NCI-H2227 treated with DMSO at 0.1 percent for 48 hours (cell line): Measurements from ENCODE around the gene ZNF385D.

ENCODE experiments used
- DNase-seq: peaks from one replicate; lab custom pipeline; 2025; lab: John Stamatoyannopoulos, UW

The ZNF385D gene

DNA sequence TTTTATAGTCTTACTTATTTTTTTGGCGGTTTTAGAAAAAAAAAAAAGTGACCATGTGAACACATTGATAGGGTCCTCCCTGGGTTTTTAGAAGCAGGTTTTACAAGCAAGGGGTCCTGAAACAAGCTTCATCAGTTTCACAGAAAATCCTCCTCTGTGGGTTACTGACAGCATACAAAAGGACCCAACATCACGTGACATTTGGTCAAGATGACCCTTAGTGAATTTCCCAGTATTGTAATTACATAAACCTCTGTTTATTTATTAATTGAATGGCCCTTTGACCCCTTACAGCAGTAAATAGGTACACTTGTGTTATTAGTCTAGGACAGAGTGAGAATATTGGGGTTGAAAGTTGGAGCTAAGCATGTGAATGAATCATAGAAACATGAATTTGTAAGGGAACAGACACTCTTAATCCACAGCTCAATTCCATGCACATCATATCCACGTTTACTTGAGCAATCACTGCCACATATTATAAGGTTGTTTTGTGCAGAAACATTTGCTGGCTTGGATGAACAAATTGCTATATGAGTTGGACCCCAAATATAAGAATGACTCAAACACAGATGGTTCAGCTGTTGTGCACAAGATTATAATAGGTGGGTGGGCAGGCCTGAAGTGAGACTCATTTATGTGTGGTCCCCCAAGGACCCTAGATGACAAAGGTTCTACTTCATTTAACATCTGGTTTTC, 137.5 kb downstream of the ZNF385D start:
- DNase-seq, result no peak

- DNase-seq, result no peak
Observed at GRCh38 chr3:21601178-21601577, 149.8 kb downstream of the ZNF385D start.

- DNase-seq, result no peak
Observed at GRCh38 chr3:21599890-21600289, 151.1 kb downstream of the ZNF385D start.

GRCh38 chr3:21592828-21593227, 158.2 kb downstream of the ZNF385D start:
- no peak for DNase-seq

DNA sequence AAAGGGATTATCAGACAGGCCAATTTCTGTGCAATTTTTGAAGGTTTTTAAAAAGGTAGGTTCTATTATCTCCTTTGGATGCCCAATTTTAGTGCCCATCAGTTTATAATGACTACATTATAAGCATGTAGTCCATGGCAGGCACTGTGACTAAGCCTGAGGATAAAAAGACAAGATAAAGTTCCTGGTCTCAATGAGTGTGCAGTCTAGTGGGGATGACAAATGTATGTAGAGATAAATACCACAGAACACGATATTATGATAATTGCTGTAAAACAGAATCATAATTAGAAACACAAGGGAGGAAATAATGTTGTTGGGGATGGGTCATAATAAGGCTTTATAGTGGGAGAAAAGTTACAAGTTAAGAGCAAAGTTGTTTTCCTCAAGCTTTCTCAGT, 163.1 kb downstream of the ZNF385D start:
- DNase-seq, result no peak

GRCh38 chr3:21585216-21585740, 165.7 kb downstream of the ZNF385D start:
- no peak for DNase-seq

DNA sequence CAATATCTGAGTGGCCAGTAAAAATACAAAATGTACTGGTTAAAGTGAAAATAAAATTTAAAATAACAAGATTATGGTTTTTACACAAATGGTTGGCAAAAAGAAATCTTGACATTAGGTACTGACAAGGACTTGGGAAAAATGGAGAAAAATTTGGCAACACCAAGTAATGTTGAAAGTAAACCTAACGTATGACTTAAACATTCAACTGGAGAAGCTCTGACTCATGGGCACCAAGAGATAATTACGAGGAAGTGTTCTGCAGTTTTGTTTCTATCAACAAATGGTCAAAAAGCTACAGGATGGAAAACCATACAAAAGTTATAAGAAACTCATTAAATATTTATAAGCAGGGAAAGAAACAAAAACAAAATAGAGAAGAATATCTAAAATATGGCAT, 177.7 kb downstream of the ZNF385D start:
- no peak for DNase-seq

- DNase-seq, result no peak
Observed at GRCh38 chr3:21564531-21564930, 186.5 kb downstream of the ZNF385D start.

GRCh38 chr3:21562243-21562642, 188.8 kb downstream of the ZNF385D start:
- DNase-seq, result no peak

DNA sequence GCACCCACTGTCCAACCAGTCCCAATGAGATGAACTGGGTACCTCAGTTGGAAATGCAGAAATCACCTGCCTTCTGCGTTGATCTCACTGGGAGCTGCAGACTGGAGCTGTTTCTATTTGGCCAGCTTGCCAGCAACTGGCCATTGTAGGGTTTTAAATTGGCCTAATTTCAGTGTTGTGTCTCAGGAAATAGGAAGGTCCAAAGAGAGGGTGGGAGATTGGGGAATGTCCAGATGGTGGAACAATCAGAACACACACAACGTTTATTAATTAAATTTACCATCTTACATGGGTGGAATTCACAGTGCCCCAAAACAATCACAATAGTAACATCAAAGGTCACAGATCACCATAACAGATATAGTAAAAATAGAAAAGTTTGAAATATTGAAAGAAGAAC, 189.5 kb downstream of the ZNF385D start:
- no peak for DNase-seq

GRCh38 chr3:21551019-21551418, 200.0 kb downstream of the ZNF385D start:
- DNase-seq, result no peak

DNA sequence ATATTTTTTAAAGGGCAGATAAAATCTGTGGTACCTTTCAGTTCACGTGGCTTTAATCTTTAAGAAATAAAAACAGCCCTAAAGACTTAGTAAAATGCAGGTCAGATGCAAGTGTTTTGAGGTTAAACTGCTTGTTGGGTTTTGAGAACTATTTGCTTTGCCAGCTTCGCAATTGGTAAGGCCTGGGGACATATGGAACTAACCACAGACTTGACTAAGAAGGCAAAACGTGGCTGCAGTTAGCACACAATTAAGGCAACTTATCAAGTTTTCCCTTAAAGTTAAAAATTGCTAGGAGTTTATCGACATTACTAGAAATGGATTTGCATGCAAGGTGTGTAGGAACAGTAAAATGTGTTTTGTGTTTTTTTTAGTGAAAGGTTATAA, 206.9 kb downstream of the ZNF385D start:
- no peak for DNase-seq

- DNase-seq, result no peak
Observed at GRCh38 chr3:21543380-21544075, 207.5 kb downstream of the ZNF385D start.

DNA sequence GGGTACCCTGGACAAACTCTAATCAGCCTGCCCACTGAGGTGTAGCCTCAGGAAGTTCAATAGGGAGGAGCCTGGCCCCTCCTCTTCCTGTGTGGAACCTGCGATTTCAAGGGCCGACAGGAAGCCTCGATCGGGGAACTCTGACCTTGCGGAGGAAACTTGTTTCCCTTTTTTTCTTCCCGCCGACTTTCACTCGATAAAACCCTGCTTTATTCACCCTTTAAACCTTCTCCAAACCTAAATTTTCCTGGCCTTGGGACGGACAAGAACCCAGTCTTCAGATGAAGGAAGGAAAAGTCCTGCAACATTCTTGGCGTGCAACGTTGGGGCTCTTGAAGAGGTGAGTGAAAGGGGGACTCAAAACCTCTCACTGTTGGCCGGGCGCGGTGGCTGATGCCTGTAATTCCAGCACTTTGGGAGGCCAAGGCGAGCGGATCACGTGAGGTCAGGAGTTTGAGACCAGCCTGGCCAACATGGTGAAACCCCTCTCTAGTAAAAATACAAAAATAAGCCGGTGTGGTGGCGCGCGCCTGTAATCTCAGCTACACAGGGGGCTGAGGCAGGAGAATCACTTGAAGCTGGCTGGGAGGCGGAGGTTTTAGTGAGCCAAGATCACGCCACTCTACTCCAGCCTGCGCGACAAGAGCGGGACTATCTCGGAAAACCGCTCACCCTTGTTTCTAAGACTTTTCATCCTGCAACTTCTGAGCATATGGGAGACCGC, 208.2 kb downstream of the ZNF385D start:
- DNase-seq, result no peak

DNA sequence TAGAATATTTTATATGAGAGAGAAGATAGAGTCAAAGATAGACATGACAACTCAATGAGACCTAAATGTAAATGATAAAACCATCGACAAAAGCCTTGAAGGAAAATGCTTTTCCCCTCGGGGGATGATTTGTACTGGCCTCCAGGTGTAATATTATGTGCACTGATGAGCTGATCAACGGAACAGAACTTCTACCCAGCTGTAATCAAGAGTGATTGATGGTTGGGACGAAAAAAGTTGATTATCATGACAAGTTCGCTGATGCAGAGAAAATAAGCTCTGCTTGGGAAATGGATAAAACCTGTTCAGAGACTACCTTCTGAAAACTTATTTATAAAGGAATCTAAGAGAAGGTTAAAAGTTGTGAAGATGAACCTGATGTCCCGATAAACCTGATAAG, 210.7 kb downstream of the ZNF385D start:
- no peak for DNase-seq

- DNase-seq, result no peak
Observed at GRCh38 chr3:21534462-21534861, 216.5 kb downstream of the ZNF385D start.

DNA sequence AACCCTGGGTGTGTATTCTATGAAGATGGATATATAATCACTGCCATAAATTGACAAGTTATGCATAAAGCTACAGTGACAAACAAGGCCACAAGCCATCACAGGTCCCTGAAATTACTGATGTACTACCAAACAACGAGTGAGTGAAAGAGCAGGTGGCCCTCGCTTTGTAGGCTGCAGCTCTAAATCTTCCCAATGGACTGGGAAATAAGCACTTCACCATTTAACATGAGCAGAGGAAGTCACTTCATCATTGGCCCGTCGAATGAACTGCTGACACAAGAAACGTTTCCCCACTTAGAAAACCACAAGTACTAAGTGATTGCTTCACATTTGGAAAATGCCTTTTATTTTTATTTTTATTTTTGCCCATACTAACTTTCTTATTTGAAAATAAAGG, 218.0 kb downstream of the ZNF385D start:
- no peak for DNase-seq

- no peak for DNase-seq
Observed at GRCh38 chr3:21531909-21532308, 219.1 kb downstream of the ZNF385D start.

- DNase-seq, result no peak
Observed at GRCh38 chr3:21528291-21528995, 222.6 kb downstream of the ZNF385D start.

- DNase-seq, result no peak
Observed at GRCh38 chr3:21526461-21526860, 224.5 kb downstream of the ZNF385D start.

DNA sequence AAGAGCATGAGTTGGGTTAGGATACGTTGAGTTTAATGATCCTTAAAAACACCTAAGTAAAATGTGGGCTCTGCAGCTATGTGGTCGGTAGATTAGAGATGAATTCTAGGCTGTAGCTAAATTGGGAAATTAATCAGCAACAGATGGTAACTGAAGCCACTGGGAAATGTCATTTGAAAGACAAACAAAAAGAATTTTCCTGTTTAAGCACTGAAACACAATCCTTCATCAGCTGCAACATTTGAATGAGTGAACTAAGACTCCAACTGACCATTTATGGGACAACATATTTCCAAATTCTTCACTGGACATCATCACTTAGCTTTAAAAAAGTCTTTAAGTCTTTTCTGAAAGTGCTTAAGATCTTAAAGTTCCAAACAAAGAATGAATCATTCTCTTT, 226.9 kb downstream of the ZNF385D start:
- no peak for DNase-seq
